ENCODE measurements around the gene ACIN1. TPM values are rescaled to one million over a fixed set of nuclear protein-coding genes. Genes with fewer than 3 reads are reported as not detected.
"Not testable (repeated sequence)": the region's sequence is repeated elsewhere in the genome, so short reads cannot be mapped to it uniquely, and the experiment has no call there.

Gene ACIN1
- polyA plus RNA-seq, 3 donors = 253 to 342 (median 271) TPM

DNA sequence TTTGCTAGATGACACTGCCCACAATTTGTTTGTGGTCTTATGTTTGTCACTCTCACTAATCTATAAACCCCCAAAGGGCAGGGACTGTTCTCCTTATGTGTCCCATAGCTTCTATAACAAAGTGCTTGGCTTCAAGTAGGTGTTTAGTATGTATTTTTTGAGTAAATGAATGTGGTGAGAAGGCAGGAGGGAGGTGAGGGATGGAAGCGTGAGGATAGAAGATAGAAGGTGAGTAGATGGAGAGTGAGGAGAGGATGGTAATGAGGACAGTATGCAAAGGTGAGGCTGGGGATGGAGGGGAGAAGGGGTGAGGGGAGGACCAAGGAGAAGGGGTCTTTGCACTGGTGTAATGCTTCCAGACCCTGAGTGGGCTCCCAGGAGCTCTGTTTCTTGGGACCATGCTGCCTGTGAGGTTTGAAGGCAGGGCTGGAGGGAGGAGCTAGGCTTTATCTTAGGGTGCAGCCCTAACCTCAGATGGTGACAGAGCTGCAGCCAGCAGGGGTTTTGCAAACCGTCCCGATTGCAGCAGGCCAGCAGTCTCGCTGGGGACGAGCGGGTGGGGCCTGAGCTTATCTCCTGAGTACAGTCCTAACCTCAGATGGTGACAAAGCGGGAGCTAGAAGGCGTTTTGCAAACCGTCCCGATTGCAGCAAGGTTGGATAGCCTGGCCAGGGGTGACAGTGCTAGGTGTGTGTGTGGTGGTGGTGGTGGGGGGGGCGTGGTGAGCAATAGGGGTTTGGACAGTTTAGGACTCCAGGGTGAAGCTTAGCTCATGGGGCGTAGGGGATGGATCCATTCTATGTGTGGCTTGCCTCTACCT is 17.6 kb upstream of the ACIN1 start:
- no peak for DNase-seq (ENCODE audit: extremely low read depth in 1 of 11, low read depth in 9 of 11, low spot score in 4 of 11)

GRCh38 chr14:23110579-23111365 is 15.8 kb upstream of the ACIN1 start:
- no peak for DNase-seq (ENCODE audit: extremely low read depth in 1 of 11, low read depth in 9 of 11, low spot score in 4 of 11)

DNA sequence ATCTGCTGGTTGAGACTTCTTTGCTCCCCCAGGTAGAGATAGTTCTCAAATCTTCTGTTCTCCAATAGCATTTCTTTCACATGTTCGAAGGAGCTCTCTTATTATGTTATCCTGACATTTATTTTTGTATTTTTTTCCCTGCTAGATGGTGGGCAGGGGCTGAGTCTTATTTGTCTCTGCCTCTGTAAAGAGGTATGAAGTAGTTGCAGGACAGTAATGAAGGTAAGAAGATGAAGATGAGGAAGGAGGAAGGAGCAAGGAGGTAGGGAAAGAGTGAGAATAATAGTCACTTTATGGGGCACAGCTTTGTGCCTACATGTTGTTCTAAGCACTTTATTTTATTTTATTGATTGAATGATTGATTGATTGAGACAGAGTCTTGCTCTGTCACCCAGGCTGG is 14.8 kb upstream of the ACIN1 start:
- DNase-seq (ENCODE audit: extremely low read depth in 1 of 11, low read depth in 9 of 11, low spot score in 4 of 11) = no peak

GRCh38 chr14:23108169-23108568 is 13.2 kb upstream of the ACIN1 start:
- not testable (repeated sequence) for DNase-seq (ENCODE audit: extremely low read depth in 1 of 11, low read depth in 9 of 11, low spot score in 4 of 11)

GRCh38 chr14:23107620-23108019 is 12.7 kb upstream of the ACIN1 start:
- not testable (repeated sequence) for DNase-seq (ENCODE audit: extremely low read depth in 1 of 11, low read depth in 9 of 11, low spot score in 4 of 11)

- no peak for DNase-seq (ENCODE audit: extremely low read depth in 1 of 11, low read depth in 9 of 11, low spot score in 4 of 11)
Observed at GRCh38 chr14:23106747-23107045, 11.8 kb upstream of the ACIN1 start.

DNA sequence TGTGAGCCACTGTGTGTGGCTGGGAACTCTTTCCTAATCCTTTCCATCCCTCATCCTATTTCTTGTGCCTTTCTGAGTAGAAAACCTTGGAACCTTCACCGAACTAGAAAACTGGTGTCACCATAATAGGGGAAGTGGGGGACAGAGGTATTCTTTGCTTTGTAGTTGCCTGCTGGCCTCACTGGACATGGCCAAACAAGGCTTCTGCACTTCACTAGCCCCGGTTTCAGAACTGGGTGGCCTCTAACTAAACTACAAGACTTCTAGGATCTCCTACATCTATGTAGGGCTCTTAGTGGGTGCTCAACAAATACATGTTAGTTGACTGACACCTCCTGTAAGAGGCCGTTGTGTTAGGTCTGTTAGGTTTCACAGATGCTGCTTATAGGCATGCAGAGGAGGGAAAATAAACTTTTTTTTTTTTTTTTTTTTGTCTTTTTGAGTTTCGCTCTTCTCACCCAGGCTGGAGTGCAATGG is 10.4 kb upstream of the ACIN1 start:
- DNase-seq (ENCODE audit: extremely low read depth in 1 of 11, low read depth in 9 of 11, low spot score in 4 of 11) = no peak

GRCh38 chr14:23104591-23105347 is 9.8 kb upstream of the ACIN1 start, which contains the start of gene CIROP:
Gene CIROP (minus strand): TSS chr14:23104989. CDS start chr14:23104920, 69 bp downstream.
- no peak for DNase-seq (ENCODE audit: extremely low read depth in 1 of 11, low read depth in 9 of 11, low spot score in 4 of 11)

DNA sequence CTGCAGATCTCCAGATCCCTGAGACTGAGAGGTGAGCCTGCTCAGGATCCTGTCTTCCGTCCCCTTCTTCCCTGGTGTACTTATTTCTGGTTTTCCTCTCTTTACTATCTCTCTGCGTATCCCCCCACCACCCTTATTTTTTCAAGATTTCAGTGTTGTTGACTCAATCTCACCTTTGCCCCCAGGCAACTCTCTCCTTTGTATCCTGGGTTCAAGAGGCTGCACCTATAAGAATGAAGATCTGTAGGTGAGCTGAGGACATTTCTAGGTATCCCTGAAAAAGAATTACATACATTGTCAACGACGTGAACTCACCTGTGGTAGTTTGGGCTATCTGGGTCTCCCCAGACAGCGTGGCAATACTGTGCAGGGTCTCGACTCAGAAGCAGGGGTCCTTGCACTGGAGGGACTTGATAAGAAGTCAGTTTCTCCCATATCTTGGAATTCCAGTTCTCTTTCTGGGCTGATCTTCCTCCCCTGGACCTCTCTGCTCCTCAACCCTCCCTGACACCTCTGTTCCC is 9.2 kb upstream of the ACIN1 start:
- no peak for DNase-seq (ENCODE audit: extremely low read depth in 1 of 11, low read depth in 9 of 11, low spot score in 4 of 11)

DNA sequence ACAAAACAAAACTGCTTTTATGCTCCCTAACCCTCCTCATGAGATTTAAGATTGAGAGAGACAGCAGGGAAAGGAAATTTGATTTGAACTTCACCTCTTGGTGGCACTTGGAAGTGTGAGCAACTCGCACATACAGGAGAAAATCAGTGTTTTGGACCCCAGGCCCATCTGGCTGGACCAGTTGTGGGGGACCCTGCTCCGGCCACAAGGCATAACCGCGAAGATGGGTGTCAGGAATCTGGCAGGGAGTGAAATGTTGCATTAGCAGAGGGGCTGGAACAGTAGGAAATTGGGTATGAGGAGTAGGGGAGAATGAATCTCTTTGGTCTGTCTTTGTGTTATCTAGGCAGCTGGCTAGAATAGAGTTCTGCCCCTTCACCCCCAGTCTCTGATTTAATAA is 8.6 kb upstream of the ACIN1 start:
- no peak for DNase-seq (ENCODE audit: extremely low read depth in 1 of 11, low read depth in 9 of 11, low spot score in 4 of 11)

GRCh38 chr14:23102801-23103200 is 7.9 kb upstream of the ACIN1 start:
- DNase-seq (ENCODE audit: extremely low read depth in 1 of 11, low read depth in 9 of 11, low spot score in 4 of 11) = no peak

- no peak for DNase-seq (ENCODE audit: extremely low read depth in 1 of 11, low read depth in 9 of 11, low spot score in 4 of 11)
Observed at GRCh38 chr14:23101986-23102625, 7.2 kb upstream of the ACIN1 start.

DNA sequence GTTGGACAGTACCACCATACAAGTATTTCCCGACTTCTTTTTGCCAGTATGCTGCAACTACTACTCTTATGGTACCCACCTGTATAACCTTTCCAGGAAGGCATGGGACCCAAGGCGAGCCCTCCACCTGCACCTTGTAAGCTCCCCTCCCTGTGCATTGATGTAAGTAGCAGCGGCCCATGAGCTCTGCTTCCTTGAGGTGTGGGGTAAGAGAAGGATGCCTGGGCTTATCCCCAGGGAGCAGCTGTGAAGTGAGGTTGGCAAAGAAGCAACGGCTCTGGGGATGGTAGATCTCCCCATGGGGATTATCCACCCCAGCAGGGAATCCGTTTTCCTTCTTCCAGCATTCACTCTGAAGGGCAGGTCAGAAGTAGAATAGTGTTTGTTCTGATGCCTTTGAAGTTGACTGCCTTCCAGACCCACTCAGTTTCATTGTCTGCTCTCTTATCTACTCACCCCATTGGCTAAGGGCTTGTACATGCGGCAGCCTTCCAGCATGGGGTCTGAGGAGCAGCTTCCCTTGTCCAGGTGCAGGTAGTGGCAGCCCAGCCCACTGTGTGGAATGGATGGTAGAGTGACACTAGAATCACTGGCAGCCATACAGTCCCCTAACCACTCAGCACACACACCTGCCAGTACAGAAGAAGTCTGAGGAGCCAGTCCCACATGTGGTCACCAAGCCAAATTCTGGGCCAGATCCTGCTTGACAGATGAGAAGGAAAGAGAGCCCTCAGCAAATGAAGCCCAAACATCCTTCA is 6.5 kb upstream of the ACIN1 start:
- no peak for DNase-seq (ENCODE audit: extremely low read depth in 1 of 11, low read depth in 9 of 11, low spot score in 4 of 11)

DNA sequence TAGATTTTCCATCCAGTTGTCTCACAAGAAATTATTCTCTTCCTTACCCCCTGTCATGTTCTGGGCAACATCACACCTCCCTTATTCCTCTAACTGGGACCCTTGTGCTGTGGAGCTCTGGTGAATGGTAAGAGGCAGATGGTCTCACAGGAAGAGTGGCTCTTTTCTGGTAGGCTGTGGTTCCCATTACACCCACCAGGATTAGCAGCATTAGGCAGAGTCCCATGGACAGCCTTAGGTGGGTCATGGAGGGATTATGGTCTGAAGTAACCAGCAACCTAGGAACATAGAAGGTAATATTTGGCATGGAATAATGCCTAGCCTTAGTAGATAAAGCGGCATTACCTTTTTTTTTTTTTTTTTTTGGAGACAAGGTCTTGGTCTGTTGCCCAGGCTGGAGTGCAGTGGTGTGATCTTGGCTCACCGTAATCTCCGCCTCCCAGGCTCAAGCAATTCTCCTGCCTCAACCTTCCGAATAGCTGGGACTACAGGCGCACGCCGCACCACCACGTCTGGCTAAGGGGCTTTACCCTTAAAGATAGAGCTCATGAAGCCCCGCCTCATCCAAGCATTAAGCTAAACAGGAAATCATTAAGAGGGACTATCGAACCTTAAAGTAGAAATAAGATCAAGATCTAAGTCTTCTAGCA is 4.4 kb upstream of the ACIN1 start:
- DNase-seq (ENCODE audit: extremely low read depth in 1 of 11, low read depth in 9 of 11, low spot score in 4 of 11) = no peak

- no peak for DNase-seq (ENCODE audit: extremely low read depth in 1 of 11, low read depth in 9 of 11, low spot score in 4 of 11)
Observed at GRCh38 chr14:23097786-23098185, 2.9 kb upstream of the ACIN1 start.

DNA sequence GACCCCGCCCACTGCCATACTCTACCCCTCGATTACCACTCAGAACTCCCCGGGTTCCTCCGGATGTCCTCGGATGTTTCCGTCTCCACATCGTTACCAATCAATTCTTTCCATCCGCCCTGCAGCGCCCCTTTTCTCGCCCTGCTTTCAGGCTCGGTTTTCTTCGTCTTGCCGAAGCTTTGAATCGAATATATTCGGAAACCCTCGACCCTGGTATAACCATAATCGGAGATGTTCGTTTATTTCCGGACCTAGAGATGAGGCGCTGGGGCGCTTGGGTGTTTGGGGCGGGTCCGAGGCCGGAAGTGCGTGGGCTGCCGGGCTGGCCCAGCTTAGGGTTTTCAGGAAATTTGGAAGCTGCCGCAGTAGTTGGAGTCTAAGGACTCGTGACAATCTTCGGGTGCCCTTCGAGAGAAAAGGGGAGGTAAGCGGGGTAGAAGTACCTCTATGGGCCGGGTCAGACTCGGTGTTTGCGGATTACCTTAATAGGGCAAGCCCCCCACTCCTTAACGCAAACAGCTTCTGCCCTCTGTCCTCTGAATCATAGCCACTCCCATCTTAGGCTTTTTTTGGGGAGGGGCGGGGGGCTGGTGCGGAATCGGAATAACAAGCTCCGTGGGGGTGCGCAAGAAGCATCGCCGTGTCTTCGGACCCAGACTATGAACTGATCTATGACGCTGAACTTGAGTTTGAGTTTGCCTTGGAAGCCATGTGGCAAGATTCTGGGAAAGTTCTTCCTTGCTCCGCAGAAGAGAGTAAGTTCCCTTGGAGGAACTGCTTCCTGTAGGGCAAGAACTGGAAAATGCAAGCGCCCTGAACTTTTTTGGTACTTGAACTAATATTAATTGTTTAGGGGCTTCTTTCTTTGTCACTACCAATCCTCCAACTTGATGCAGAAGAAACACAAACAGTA is 516 bp upstream of the ACIN1 start, which contains the start of gene C14orf119:
TSS of gene C14orf119 (plus strand) at position 310 of the 913 bp plus-strand sequence. CDS start 2,154 bp downstream, outside the sequence.
- DNase-seq (ENCODE audit: extremely low read depth in 1 of 11, low read depth in 9 of 11, low spot score in 4 of 11) = peak; percentile 98 to 100 (median 100)
